ENCODE measurements around the gene CBX4.

- TF ChIP-seq CTCF (IDR thresholded peaks at IDR 0.05), result no peak
- no peak for TF ChIP-seq POLR2A (IDR thresholded peaks at IDR 0.05)
Measured at GRCh38 chr17:79847698-79848369, 8.6 kb upstream of the CBX4 start.
